HepG2 (cell line): ENCODE results near the gene DCPS. TPM values are rescaled to one million over a fixed set of nuclear protein-coding genes. Genes with fewer than 3 reads are reported as not detected.

Source experiments
- ATAC-seq: fragments of 200-7000 bp; cut with Tn5 transposase; 3 replicates; pipeline ENCODE4 v1.9.1; 2020; ENCODE audit warnings: mild to moderate bottlenecking, moderate library complexity
- BruUV-seq: library from RNA; stranded (reverse); fragments of 400-500 nt; replicated peaks from 2 replicates; lab custom pipeline; 2021; lab: Mats Ljungman, UMichigan
- CTCF ChIA-PET: fragments of 300-600 bp; formaldehyde crosslinking; extraction: SDS; loops from one replicate; lab custom pipeline; 2021; ENCODE audit warnings: low total read pairs, inconsistent platforms, low intra/inter-chr PET ratio; lab: Yijun Ruan, JAX
- POLR2A ChIA-PET: fragments of 350-600 bp; sonication (Branson Sonifier 250); formaldehyde crosslinking; loops from one replicate; lab custom pipeline; 2020; ENCODE audit warnings: antibody characterized with exemption, inconsistent platforms; lab: Yijun Ruan, JAX
- DNase-seq: peaks from one replicate; pipeline ENCODE4 v3.0.0-alpha.2; 2015; ENCODE audit warnings: low spot score
- FAIRE-seq: peaks from 3 replicates; lab custom pipeline; 2011; peaks lifted over from hg19 to GRCh38; lab: Jason Lieb, UNC
- H2AFZ ChIP-seq: one replicate; pipeline ENCODE4 v1.6.1; 2011; ENCODE audit warnings: low read length, inconsistent platforms
- H3K27ac ChIP-seq: fragments of 300-600 bp; 3 replicates; pipeline ENCODE4 v1.8.0; 2011; ENCODE audit warnings: mixed run types, mild to moderate bottlenecking, mixed read lengths, low read length, inconsistent platforms; ENCODE audit not compliant: insufficient read depth; ENCODE audit errors: extremely low read length
- H3K27me3 ChIP-seq, 2 experiments: fragments of 200-600 bp in 1 of 2; 2 replicates in 1 of 2; 3 replicates in 1 of 2; pipeline versions ENCODE4 v1.6.0 to v1.8.0; 2011; ENCODE audit warnings: low read length in 2 of 2, mild to moderate bottlenecking in 2 of 2, moderate library complexity in 2 of 2, inconsistent platforms in 1 of 2; ENCODE audit not compliant: insufficient read depth in 2 of 2, control insufficient read depth in 1 of 2
- H3K36me3 ChIP-seq, 2 experiments: fragments of 200-600 bp in 1 of 2; replicated peaks in 1 of 2; 2 replicates in 1 of 2; 3 replicates in 1 of 2; pipeline versions ENCODE4 v1.5.1 to v1.8.0; 2011; ENCODE audit warnings: low read length in 2 of 2, inconsistent platforms in 1 of 2; ENCODE audit not compliant: insufficient read depth in 2 of 2, control insufficient read depth in 1 of 2
- H3K4me1 ChIP-seq: 2 replicates; pipeline ENCODE4 v1.5.1; 2012; ENCODE audit warnings: low read length, inconsistent platforms; ENCODE audit not compliant: insufficient read depth
- H3K4me2 ChIP-seq: 2 replicates; pipeline ENCODE4 v1.6.0; 2011; ENCODE audit warnings: low read depth, low read length, inconsistent platforms
- H3K4me3 ChIP-seq, 3 experiments: fragments of 200-600 bp in 1 of 3; sonication (generic), shearing (Covaris generic) in 1 of 3; replicated peaks in 1 of 3; 2 replicates each; pipeline ENCODE4 v1.5.1; 2011 to 2016; ENCODE audit warnings: low read length in 3 of 3, inconsistent platforms in 2 of 3, low read depth in 2 of 3, mild to moderate bottlenecking in 2 of 3, control low read depth in 1 of 3, mixed read lengths in 1 of 3; ENCODE audit not compliant: insufficient read depth in 1 of 3
- H3K79me2 ChIP-seq: one replicate; pipeline ENCODE4 v1.6.1; 2011; ENCODE audit warnings: low read length, inconsistent platforms; ENCODE audit not compliant: insufficient read depth
- H3K9ac ChIP-seq: 2 replicates; pipeline ENCODE4 v1.6.0; 2011; ENCODE audit warnings: mild to moderate bottlenecking, low read depth, low read length, inconsistent platforms; ENCODE audit not compliant: insufficient read depth
- H3K9me3 ChIP-seq: 2 replicates; pipeline ENCODE4 v1.5.1; 2012; ENCODE audit warnings: mild to moderate bottlenecking, low read length
- H4K20me1 ChIP-seq: 2 replicates; pipeline ENCODE4 v1.6.0; 2011; ENCODE audit warnings: inconsistent platforms, mild to moderate bottlenecking, low read length, moderate library complexity; ENCODE audit not compliant: insufficient read depth
- GABPB1 ChIP-seq: IDR thresholded peaks from 2 replicates; pipeline ENCODE4 v1.6.1; 2016; ENCODE audit warnings: mild to moderate bottlenecking, missing genetic modification reagents, moderate library complexity, missing compliant biosample characterization
- MTA1 ChIP-seq: sonication (generic); formaldehyde crosslinking; IDR thresholded peaks from 2 replicates; pipeline ENCODE4 v1.4.0; 2020; ENCODE audit warnings: missing genetic modification reagents, mild to moderate bottlenecking, borderline replicate concordance
- SRSF4 ChIP-seq: fragments of 200-400 bp; formaldehyde crosslinking; IDR thresholded peaks from one replicate; pipeline ENCODE4 v1.6.1; 2018; ENCODE audit warnings: mild to moderate bottlenecking, low read depth, low read length, moderate library complexity; ENCODE audit not compliant: poor library complexity, severe bottlenecking
- ZNF329 ChIP-seq: sonication (generic); formaldehyde crosslinking; IDR thresholded peaks from 2 replicates; pipeline ENCODE4 v1.9.0; 2021; ENCODE audit warnings: low read depth, mild to moderate bottlenecking, missing genetic modification reagents
- ZNF383 ChIP-seq: sonication (generic); formaldehyde crosslinking; IDR thresholded peaks from 2 replicates; pipeline ENCODE4 v1.4.0; 2020; ENCODE audit warnings: missing genetic modification reagents, mild to moderate bottlenecking, borderline replicate concordance
- ZNF556 ChIP-seq: sonication (generic); formaldehyde crosslinking; IDR thresholded peaks from 2 replicates; pipeline ENCODE4 v1.4.0; 2020; ENCODE audit warnings: mild to moderate bottlenecking, missing genetic modification reagents, borderline replicate concordance
- ZNF609 ChIP-seq: sonication (generic); formaldehyde crosslinking; IDR thresholded peaks from 2 replicates; pipeline ENCODE4 v1.4.0; 2020; ENCODE audit warnings: mild to moderate bottlenecking, missing genetic modification reagents, borderline replicate concordance
- WGBS: methylation state at CpG from one replicate; pipeline ENCODE4 v1.1.6; 2017; ENCODE audit warnings: low lambda C conversion rate; 5-methylcytosine and 5-hydroxymethylcytosine counted together
- in situ Hi-C: cut with HindIII; loops from 2 replicates; pipeline ENCODE4 v1.10.0; 2017; ENCODE audit warnings: low pct_unique_long_range_greater_than_20kb; ENCODE audit not compliant: extremely low pct_ligation_motif_present
- intact Hi-C: fragments of 100-400 bp; cut with micrococcal nuclease; formaldehyde crosslinking; loops from one replicate; pipeline ENCODE4 v1.10.0; 2022; ENCODE audit not compliant: unreplicated experiment
- polyA plus RNA-seq, 8 experiments: library from polyadenylated mRNA; depleted of rRNA in 3 of 8; stranded (reverse) in 7 of 8; unstranded in 1 of 8; fragments of >200 nt; fragmentation: Illumina TruSeq in 4 of 8; extraction: Trizol in 4 of 8; gene quantifications; 2 replicates each; pipeline versions ENCODE4 v1.2.1 to v1.2.3, GENCODE V29; 2011 to 2016; ENCODE audit warnings: low read depth in 4 of 8, missing spikeins in 1 of 8, mixed read lengths in 1 of 8; ENCODE audit not compliant: insufficient read depth in 1 of 8
- total RNA-seq, 5 experiments: library from RNA; depleted of rRNA; stranded (reverse); fragments of >200 nt; fragmentation: Illumina TruSeq; extraction: Trizol; gene quantifications; 2 replicates each; pipeline ENCODE4 v1.2.3, GENCODE V29; 2016; ENCODE audit warnings: low read depth in 1 of 5

Gene DCPS
- total and polyA plus RNA-seq, 2 of the 13 experiments (the other 11 are each of a cell fraction or from before 2014, with no cell fraction given): 21.9 to 22.5 TPM

DNA sequence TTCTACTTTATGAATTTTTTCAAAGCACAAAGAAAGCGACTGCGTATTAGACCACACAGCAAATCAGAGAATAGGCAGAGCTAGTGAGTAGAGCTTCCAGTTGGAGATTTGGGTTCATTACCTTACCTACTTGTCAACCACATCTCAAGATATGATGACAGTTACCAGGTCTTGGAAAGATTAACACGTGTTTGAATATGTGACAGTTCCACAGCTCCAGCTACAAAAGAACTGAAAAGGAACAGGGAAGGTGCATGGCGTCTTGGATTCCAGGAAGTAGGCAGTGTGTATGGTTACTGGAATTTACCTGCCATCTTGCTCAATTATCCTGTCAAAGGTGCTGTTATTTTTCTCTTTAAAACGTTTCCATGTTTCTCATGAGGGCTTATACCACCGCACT lies 15.6 kb upstream of the DCPS start (continued):
- no peak for TF ChIP-seq ZNF609 (CRISPR knock-in tag)
- TF ChIP-seq, all 625 proteins: peak for 0

DNA sequence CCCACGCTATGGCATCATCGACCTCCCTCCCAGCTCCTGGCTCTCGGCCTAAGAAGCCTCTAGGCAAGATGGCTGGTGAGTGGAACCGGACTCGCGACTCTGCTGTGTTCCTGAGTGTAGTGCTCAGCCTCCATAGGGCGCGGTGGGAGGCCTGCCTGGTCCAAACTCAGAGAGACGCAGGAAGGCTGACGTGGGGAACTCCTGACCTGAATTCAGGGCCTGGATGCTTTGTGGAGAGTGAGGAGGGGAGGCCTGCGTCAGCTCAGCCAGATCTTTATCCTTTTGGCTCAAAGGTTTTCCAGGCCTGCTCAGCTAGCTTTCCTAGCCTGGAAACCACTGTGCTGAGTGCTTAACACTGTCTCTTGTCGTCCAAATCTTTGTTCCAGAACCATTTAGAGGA lies 13.0 kb upstream of the DCPS start:
- Histone ChIP-seq H3K36me3 (peaks cover 17 to 29% of the 10 kb centered on the region in 2 experiments; a peak in 4 of 5 replicates), H4K20me1 (no peaks in the 10 kb centered on the region), H3K9me3 (no peaks in the 10 kb centered on the region), H3K27me3 (no peaks in the 10 kb centered on the region), H3K4me1 (no peaks in the 10 kb centered on the region), H3K9ac (no peak overlapping the region), H2AFZ (no peak overlapping the region), H3K79me2 (no peaks in the 10 kb centered on the region), H3K4me2 (no peak overlapping the region), H3K27ac (no peak overlapping the region)
- no TSS peak for BruUV-seq
- in situ Hi-C loops: no loop called here
- ATAC-seq (no peak), DNase-seq (no peak), FAIRE-seq (no peak)
- ChIA-PET CTCF (no interaction called here), POLR2A (no interaction called here)
- TF ChIP-seq ZNF383 (CRISPR knock-in tag) (no peak), ZNF556 (CRISPR knock-in tag) (no peak), ZNF329 (CRISPR knock-in tag) (no peak), MTA1 (CRISPR knock-in tag) (no peak), SRSF4 (no peak), GABPB1 (CRISPR knock-in tag) (no peak)
- TF ChIP-seq, all 625 proteins: peak for 0
- 95% methylated on average over 11 of the region's 12 CpGs for WGBS
- intact Hi-C loops: no loop called here
- H3K4me3 ChIP-seq: no peak overlapping the region
